ENCODE measurements around the gene TRIM17. TPM values are rescaled to one million over a fixed set of nuclear protein-coding genes. Genes with fewer than 3 reads are reported as not detected.

The TRIM17 gene
- total RNA-seq, 1 donor = not detected

- no peak overlapping the region for H3K4me3 ChIP-seq (ENCODE audit: low read depth, low read length)
- TF ChIP-seq CTCF (IDR thresholded peaks at IDR 0.05; ENCODE audit: insufficient read depth, low read length) = no peak
- DNase-seq (ENCODE audit: low read depth) = no peak
Observed at GRCh38 chr1:228391411-228392020, 25.1 kb downstream of the TRIM17 start.

- H3K4me3 ChIP-seq (ENCODE audit: low read depth, low read length) = no peak overlapping the region
- no peak for TF ChIP-seq CTCF (IDR thresholded peaks at IDR 0.05; ENCODE audit: insufficient read depth, low read length)
- DNase-seq (ENCODE audit: low read depth) = no peak
Observed at GRCh38 chr1:228390649-228391048, 26.0 kb downstream of the TRIM17 start.

- no peak for TF ChIP-seq CTCF (IDR thresholded peaks at IDR 0.05; ENCODE audit: insufficient read depth, low read length)
- no peak for DNase-seq (ENCODE audit: low read depth)
- no peak overlapping the region for H3K4me3 ChIP-seq (ENCODE audit: low read depth, low read length)
Observed at GRCh38 chr1:228387321-228387720, 29.3 kb downstream of the TRIM17 start.

DNA sequence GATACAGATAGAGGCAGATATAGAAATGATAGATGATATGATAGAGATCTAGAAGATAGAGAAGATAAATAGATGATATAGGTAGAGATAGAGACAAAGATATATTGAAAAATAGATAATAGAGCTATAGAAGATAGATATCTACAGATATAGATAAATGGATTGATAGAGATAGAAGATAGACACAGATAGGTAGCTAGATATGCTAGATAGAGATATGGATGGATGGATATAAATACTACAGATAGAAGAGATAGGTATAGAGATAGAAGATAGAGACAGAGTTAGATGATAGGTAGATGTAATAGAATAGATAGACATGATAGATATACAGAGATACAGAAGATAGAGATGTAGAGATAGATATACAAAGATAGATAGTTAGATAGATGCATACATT, 31.4 kb downstream of the TRIM17 start:
- no peak overlapping the region for H3K4me3 ChIP-seq (ENCODE audit: low read depth, low read length)
- TF ChIP-seq CTCF (IDR thresholded peaks at IDR 0.05; ENCODE audit: insufficient read depth, low read length) = no peak
- DNase-seq (ENCODE audit: low read depth) = no peak

DNA sequence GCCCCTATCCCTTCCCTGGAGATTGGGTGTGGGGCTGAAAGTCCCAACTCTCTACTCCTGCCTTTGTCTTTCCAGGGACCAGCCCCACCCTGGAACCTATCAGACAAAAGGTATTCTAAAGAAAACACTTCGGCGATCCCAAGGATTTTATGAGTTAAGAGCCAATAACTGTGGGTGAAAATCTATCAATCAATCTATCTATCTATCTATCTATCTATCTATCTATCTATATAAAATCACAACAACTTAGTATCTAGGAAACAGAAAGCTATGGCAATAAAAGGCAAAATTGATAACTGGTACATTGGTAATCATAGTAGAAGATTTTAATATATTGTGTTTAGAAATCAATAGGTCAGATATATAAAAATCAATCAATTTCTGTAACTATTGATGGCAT, 32.9 kb downstream of the TRIM17 start:
- H3K4me3 ChIP-seq (ENCODE audit: low read depth, low read length) = no peak overlapping the region
- TF ChIP-seq CTCF (IDR thresholded peaks at IDR 0.05; ENCODE audit: insufficient read depth, low read length) = no peak

DNA sequence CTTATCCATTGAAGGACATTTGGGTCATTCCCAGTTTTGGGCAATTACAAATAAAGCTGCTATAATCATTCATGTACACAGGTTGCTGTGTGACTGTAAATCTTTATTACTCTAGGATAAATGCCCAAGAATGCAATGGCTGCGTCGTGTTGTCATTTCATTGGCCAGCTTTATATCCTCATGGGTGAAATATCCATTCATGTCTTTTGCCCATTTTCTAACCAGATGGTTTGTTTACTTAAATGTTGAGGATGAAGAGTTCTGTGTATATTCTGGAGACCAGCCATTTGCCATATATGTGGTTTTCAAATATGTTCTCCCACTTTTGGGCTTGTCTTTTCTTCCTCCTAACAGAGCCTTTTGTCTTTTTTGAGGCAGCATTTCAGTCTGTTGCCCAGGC, 35.3 kb downstream of the TRIM17 start:
- no peak overlapping the region for H3K4me3 ChIP-seq (ENCODE audit: low read depth, low read length)
- DNase-seq (ENCODE audit: low read depth) = no peak
- TF ChIP-seq CTCF (IDR thresholded peaks at IDR 0.05; ENCODE audit: insufficient read depth, low read length) = no peak

More for the DNA sequence above, 32.9 kb downstream of the TRIM17 start:
- DNase-seq (ENCODE audit: low read depth) = no peak

GRCh38 chr1:228379666-228380065, 37.0 kb downstream of the TRIM17 start:
- no peak for DNase-seq (ENCODE audit: low read depth)
- H3K4me3 ChIP-seq (ENCODE audit: low read depth, low read length) = no peak overlapping the region
- no peak for TF ChIP-seq CTCF (IDR thresholded peaks at IDR 0.05; ENCODE audit: insufficient read depth, low read length)

Measured in fibroblast of the aortic adventitia (primary cell).